ENCODE data around the gene VWC2L.

The VWC2L gene

GRCh38 chr2:214471382-214471781 is 60.5 kb downstream of the VWC2L start:
- no peak for DNase-seq

DNA sequence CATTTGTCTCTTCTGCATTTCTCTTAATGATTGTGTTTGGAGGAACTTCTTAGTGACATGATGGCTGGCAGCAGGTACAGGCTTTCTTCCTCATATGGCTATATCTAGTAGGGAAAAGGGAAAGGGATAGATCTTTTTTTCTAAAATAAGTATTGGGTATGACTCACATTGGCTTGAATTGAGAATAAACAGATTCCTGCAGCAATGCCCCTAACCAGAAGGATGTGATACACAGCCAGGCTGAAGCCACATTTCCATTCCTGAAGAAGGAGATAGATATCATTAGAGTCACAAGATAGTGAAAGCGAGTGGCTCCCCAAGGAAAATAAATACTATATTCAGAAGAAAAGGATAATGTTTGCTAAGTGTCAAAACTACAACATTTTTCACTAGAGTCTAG is 61.1 kb downstream of the VWC2L start:
- DNase-seq = no peak

DNA sequence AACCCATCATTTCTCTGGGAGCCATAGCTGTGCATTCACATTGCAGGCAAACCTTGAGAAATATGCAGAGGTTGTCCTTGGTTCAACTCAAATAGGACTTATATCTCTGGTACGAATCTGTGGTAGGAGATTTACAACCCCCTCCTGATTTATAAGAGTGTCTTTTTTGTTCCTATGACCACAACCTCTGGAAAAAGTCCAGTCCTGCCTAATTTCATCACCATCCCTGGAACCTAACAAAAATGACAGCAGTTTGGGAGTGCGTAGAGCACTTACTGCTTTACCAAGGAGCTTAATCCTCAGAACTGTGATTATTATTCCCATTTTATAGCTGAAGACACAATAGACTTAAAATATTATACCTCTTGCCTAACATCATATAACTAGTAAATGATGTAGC is 66.5 kb downstream of the VWC2L start:
- DNase-seq = no peak

GRCh38 chr2:214481204-214481603 is 70.3 kb downstream of the VWC2L start:
- no peak for DNase-seq

GRCh38 chr2:214482728-214483127 is 71.9 kb downstream of the VWC2L start:
- no peak for DNase-seq

DNA sequence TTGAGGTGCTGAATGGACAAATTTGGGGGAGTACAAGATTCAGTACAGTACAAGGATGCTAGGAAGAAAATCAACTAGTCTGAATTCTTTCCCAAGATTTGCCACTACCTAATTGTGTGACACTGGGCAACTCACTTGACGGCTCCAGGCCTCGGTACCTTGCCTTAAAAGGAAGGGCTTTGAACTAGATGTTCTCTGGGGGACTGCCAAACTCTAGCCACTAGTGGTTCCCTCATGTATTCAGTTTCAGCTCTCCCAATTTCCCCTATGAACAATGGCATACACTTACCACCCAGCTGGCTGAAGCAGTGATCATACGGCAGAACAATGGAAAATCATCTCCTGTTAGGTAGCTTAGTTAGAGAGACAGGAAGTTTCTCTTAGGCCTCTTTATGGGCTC is 73.4 kb downstream of the VWC2L start:
- DNase-seq = no peak

DNA sequence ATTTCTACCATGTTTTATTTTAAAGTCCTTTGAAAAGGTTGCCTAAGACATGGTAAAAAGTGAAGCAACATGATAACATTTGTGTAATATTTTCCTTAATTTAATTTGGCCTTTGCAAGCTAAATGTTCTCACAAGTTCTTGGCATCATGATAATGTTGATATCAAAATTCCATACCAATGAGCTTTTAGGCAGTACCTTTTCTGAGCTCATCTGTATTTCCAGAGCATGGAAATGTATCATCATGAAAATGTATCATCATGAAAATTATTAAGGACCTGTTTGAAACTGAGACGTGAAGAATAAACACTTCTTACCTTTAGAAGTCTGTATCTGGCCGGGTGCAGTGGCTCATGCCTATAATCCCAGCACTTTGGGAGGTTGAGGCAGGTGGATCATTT is 73.8 kb downstream of the VWC2L start:
- DNase-seq = no peak

- no peak for DNase-seq
These were observed 78.3 kb downstream of the VWC2L start for GRCh38 chr2:214489181-214489580.

DNA sequence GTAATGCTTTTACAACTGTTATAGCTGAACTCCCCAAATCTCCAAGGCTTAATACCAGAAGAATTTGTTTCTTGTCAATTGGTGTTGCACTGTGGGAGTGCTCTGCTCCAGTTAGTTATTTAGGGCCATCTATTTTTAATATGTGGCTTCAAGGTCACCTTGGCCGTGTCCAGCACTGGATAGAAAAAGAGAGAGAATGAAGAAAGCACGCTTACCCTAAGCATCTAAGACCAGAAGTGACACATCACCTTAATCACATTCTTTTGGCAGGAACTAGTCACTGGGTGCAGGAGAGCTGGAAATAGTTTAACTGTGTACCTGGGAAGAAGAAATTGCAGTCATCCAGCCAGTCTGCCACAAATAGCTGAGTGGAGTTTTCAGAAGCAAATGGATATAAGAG is 78.8 kb downstream of the VWC2L start:
- DNase-seq = no peak

DNA sequence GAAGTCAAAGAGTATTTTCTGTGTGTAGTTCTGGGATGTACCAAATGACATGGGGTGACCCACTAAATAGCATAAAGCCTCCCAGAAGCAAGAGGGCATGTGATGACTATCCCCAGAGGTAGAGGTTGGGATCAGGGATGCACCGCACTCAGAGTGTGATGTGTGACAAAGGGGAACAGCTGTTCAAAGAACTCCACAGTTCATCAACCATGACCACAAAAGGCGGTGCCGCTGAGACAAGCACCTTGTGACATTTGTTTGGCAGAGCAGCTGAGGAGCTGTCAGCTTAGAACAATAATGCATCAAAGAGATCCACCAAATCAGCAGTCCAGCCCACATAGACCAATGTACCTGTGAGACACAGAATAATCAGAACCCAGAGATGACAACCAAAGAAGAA is 81.3 kb downstream of the VWC2L start:
- no peak for DNase-seq

GRCh38 chr2:214492608-214493007 is 81.8 kb downstream of the VWC2L start:
- no peak for DNase-seq

GRCh38 chr2:214497489-214497888 is 86.6 kb downstream of the VWC2L start:
- no peak for DNase-seq

DNA sequence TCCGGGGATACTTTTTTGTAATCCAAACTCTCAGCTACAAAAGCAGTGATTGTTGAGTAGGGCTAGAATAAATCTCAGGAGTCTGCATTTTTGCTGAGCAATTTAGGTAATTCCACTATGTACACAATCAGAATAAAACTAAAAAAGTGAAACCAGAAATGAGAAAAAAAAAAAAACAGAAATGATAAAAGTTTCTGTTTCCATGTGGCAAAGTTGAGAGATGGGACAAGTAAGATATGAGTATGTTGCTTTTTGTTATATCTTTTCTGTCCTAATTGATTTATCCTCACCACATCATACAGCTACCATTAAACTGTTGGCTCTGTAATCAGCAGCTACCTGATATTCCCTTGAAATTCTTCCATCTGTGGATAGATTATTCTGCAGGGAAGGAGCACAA is 92.7 kb downstream of the VWC2L start:
- no peak for DNase-seq

- no peak for DNase-seq
These were observed 93.9 kb downstream of the VWC2L start for GRCh38 chr2:214504599-214505376.

DNA sequence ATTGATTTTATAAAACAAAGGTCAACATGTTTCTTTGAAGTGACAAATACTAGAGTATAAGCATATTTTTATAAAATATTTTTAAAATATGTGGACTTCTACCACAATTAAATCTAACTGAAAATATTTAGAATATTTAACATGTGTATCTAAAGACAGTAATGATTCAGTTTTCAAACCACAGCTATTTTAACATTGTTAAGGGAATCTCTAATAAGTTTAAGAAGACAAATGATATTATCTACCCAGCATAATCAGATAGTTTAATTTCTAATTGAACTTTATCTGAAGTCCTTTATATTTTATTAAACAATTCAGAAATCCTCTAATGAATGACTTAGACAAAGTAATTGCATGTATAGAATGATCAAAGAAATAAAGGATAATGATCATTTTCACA is 96.2 kb downstream of the VWC2L start:
- no peak for DNase-seq

GRCh38 chr2:214514704-214515103 is 103.8 kb downstream of the VWC2L start:
- no peak for DNase-seq

GRCh38 chr2:214515111-214515510 is 104.3 kb downstream of the VWC2L start:
- DNase-seq = no peak

GRCh38 chr2:214519258-214519818 is 108.5 kb downstream of the VWC2L start:
- DNase-seq = no peak

DNA sequence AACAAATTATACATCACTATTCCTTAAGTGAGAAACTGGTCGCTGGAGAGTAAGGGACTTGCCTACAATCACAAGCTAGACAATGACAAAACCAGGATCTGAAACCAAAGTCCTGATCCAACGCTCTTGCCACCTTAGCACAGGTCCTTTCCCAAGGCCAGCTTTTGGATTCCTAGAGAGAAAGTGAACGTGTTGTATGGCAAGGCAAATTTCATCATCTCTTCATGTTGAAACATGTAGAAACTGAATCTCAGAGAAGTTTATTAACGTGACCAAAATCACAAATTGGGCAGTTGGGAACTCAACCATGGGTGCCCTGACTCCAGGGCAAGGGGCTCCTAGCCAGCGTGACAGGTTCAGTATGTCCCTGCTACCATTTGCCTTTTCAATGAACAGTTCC is 118.2 kb downstream of the VWC2L start:
- no peak for DNase-seq

- DNase-seq = no peak
These were observed 118.7 kb downstream of the VWC2L start for GRCh38 chr2:214529514-214529913.

GRCh38 chr2:214533541-214533940 is 122.7 kb downstream of the VWC2L start:
- DNase-seq = no peak

DNA sequence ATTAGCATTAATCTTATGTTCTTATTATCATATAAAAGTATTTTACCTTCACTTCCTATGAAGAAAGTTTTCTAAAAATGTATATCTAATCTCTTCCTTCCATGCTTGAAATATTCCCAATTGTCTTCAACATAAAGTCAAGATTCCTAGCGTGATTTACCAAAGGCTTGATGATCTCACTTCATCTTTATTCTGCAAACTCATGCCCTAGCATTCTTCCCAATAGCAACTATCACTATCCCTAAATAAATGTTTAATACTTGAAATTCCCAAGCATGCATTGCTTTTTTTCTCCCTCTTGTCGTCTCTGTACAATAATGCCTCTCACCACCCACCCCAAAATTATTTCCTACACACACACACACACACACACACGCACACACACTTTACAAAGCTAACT is 125.8 kb downstream of the VWC2L start:
- DNase-seq = no peak

DNA sequence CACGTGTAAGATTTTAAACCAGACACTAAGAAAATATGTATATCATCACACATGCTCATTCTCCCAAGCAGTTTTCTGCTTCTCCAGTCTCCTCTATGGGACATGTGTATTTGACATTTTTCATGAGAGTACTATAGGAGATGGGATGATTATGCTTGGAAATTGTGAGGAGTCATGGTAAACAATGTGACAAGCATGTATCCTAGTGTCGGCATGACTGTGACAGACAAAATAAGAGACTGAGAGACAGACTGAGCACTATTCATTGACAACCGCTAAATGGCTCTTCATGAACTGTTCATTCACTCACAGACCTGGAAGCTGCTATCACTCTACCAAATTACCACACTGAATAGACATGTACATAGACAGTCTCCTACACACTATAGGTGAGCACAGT is 127.1 kb downstream of the VWC2L start:
- DNase-seq = no peak

DNA sequence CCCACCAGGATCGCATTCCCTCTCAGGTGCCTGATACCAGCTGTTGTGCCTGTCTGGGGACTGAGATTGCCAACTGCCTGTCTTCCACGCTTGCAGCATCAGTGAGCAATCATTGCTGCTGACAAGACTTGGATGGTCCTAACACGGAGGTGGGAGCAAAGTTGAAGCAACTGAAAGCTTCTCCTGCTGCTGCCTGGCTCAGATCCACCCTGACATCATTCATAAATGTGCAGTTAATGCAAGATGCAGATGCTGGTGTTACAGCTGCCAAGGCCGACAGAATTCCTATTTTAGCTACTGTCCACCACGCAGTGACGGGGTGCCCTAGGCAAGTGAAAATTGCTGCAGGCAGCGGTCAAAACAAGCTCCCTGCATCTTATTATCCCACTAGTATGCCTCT is 131.4 kb downstream of the VWC2L start:
- no peak for DNase-seq

- no peak for DNase-seq
These were observed 132.0 kb downstream of the VWC2L start for GRCh38 chr2:214542866-214543265.
